ENCODE data around the gene GFRA1.

The GFRA1 gene

DNA sequence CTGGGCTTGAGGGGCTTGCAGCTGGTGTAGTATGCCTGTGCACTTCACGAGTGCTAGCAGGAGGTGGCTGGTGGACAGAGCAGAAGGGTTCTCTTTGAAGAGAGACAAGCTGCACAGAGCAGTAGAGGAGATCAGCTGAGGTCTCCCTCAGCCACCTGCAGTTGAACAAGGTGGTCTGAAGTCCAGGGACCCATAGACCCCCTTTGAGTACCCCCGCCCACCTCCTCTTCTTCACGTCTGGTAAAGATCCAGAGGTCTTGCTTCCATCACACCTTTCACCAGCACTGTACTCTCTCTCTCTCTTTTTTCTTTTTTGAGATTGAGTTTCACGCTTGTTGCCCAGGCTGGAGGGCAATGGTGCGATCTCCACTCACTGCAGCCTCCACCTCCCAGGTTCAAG is 157.2 kb downstream of the GFRA1 start:
- H3K36me3 ChIP-seq (ENCODE audit: insufficient read depth, low read length), result no peaks in the 10 kb centered on the region
- no peak overlapping the region for H3K9ac ChIP-seq (ENCODE audit: low read depth, low read length)
- H3K4me1 ChIP-seq (ENCODE audit: insufficient read depth, low read length), result peaks cover 10% of the 10 kb centered on the region; the same call in 1 of the 2 replicates
- H3K9me3 ChIP-seq (ENCODE audit: control insufficient read depth, insufficient read depth, low read length), result no peaks in the 10 kb centered on the region; the same call in 1 of the 2 replicates

DNA sequence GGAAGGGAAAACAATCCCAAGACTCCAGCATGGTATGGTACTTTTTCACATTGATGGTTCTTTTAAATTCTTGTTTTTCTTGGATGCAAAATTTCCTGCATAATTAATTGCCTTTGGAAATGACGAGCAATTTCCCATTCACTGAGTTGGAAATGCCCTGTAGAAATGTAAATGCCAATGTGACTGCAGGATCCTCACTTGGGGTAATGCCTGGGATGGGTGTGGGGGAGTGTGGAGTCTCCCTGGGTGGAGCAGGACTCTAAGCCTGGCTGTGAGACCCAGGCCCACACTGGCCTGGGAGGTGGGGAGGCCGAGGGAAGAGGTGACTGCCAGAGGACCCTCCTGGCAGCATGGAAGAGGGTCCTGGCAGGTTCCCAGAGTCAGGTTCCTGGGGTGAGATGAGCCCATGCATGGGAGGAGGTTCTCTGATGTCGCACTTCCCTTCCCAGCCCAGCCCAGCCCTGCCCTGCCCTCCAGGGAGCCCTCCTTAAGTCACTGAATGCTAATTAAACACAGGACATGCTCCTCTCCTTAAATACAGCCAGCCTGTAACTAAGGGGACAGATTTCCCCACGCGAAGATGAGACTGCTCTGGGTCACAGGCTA is 157.9 kb downstream of the GFRA1 start:
- no peaks in the 10 kb centered on the region for H3K36me3 ChIP-seq (ENCODE audit: insufficient read depth, low read length)
- peaks cover 10% of the 10 kb centered on the region; the same call in 1 of the 2 replicates for H3K4me1 ChIP-seq (ENCODE audit: insufficient read depth, low read length)
- H3K9ac ChIP-seq (ENCODE audit: low read depth, low read length), result no peak overlapping the region
- H3K9me3 ChIP-seq (ENCODE audit: control insufficient read depth, insufficient read depth, low read length), result no peaks in the 10 kb centered on the region; the same call in 1 of the 2 replicates

DNA sequence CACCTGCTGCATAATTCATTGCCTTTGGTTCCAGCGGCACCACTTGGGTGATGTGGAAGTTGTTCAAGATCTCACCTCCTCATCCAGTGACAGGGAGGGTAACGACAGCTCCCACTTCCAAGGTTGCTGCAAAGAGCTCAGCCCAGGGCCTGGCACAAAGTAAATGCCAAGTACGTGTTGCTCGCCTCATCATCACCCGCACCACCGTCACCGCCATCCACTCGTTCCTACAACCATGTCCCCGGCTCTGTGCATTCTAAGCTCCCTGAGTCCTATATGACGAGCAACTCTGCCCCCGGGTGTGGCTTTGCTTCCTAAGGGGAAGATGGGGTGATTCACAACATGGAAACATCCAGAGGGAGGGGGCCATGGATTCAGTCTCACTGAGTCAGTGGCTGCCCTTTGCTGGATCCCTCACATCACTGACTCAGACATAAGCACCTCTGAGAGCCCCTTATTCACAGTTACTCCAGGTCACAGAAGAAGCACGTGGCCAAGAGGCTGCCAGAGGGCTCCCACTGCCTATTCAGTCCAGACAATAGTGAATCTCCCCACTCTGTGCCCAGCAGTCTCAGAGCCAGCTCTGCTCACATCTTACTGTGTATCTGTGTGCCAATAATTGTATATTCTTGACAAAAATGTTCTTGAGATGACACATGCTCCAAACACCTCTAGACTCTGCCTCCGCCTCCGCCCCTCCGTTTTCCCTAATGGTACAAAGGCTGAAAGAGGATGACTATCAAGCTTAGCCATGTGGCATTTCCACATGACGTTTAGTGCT is 159.1 kb downstream of the GFRA1 start:
- Histone ChIP-seq H3K9me3 (ENCODE audit: control insufficient read depth, insufficient read depth, low read length) (no peaks in the 10 kb centered on the region; the same call in 1 of the 2 replicates), H3K4me1 (ENCODE audit: insufficient read depth, low read length) (peaks cover 10% of the 10 kb centered on the region; the same call in 1 of the 2 replicates), H3K9ac (ENCODE audit: low read depth, low read length) (no peak overlapping the region), H3K36me3 (ENCODE audit: insufficient read depth, low read length) (no peaks in the 10 kb centered on the region)

GRCh38 chr10:116112232-116113231 is 160.5 kb downstream of the GFRA1 start:
- Histone ChIP-seq H3K4me1 (ENCODE audit: insufficient read depth, low read length) (peaks cover 10% of the 10 kb centered on the region; the same call in 1 of the 2 replicates), H3K36me3 (ENCODE audit: insufficient read depth, low read length) (no peaks in the 10 kb centered on the region), H3K9me3 (ENCODE audit: control insufficient read depth, insufficient read depth, low read length) (no peaks in the 10 kb centered on the region; the same call in 1 of the 2 replicates), H3K9ac (ENCODE audit: low read depth, low read length) (no peak overlapping the region)

- Histone ChIP-seq H3K9ac (ENCODE audit: low read depth, low read length) (no peak overlapping the region), H3K4me1 (ENCODE audit: insufficient read depth, low read length) (peaks cover 10% of the 10 kb centered on the region; the same call in 1 of the 2 replicates), H3K9me3 (ENCODE audit: control insufficient read depth, insufficient read depth, low read length) (no peaks in the 10 kb centered on the region; the same call in 1 of the 2 replicates), H3K36me3 (ENCODE audit: insufficient read depth, low read length) (no peaks in the 10 kb centered on the region)
Observed at GRCh38 chr10:116111483-116112095, 161.4 kb downstream of the GFRA1 start.

DNA sequence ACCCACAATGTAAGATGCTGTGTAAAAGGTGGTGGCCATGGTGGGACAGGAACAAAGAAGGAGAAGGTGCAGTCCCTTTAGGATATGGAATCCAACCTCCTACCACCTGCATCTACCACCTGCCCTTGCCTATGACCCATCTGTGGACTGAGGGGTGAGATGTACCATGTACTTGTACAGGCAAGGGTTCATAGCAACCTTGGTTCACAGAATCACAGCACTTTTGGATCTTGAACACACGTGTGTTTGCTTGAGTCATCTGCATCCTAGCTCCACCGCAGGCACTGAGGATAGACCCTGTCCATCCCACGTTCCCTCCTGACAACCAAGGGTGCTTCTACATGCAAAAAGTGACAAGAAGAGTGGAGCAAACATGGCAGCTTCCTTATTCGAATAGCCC is 162.3 kb downstream of the GFRA1 start:
- H3K36me3 ChIP-seq (ENCODE audit: insufficient read depth, low read length), result no peaks in the 10 kb centered on the region
- peaks cover 9% of the 10 kb centered on the region; the same call in 1 of the 2 replicates for H3K4me1 ChIP-seq (ENCODE audit: insufficient read depth, low read length)
- no peak overlapping the region for H3K9ac ChIP-seq (ENCODE audit: low read depth, low read length)
- H3K9me3 ChIP-seq (ENCODE audit: control insufficient read depth, insufficient read depth, low read length), result no peaks in the 10 kb centered on the region; the same call in 1 of the 2 replicates

DNA sequence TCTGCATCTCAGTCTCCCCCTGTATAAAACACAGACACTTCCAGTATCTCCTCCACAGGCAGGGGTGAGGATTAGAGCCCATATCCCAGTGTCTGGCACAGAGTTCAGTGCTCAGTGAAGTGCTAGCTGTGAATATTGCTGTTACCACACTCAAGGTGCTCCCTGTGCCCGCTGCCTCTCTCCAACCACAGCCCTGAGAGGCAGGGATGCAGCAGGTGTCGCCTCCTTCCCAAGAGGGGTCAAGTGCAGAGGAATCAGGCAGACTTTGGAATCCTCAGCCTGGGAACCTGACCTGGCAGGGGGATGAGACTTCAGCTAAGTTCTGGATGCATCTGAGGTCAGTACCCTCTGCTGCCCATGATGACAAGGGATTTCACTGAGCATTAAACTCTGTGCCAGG is 163.1 kb downstream of the GFRA1 start:
- peaks cover 1% of the 10 kb centered on the region; the same call in 1 of the 2 replicates for H3K4me1 ChIP-seq (ENCODE audit: insufficient read depth, low read length)
- no peaks in the 10 kb centered on the region for H3K36me3 ChIP-seq (ENCODE audit: insufficient read depth, low read length)
- no peak overlapping the region for H3K9ac ChIP-seq (ENCODE audit: low read depth, low read length)
- no peaks in the 10 kb centered on the region; the same call in 1 of the 2 replicates for H3K9me3 ChIP-seq (ENCODE audit: control insufficient read depth, insufficient read depth, low read length)

DNA sequence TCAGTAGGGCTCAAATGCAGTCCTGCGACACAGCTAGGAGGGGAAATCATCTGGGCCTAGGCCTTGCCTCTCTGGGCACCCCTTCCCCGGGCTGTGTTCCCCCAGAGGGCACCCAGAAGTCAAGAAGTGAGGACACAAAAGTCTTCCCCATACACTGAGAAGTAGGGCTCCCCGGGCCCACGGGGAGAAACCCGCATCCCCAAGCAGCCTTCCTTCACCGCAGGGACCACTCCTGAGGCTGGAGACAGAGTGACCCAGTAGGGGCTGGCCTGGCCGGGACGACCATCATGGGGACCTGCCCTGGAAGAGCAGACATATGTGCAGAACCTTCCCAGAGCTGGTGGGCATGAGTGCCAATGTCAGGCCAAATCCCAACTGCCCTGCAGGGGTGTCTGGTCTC is 163.5 kb downstream of the GFRA1 start:
- H3K36me3 ChIP-seq (ENCODE audit: insufficient read depth, low read length), result no peaks in the 10 kb centered on the region
- H3K9me3 ChIP-seq (ENCODE audit: control insufficient read depth, insufficient read depth, low read length), result no peaks in the 10 kb centered on the region; the same call in 1 of the 2 replicates
- no peak overlapping the region for H3K9ac ChIP-seq (ENCODE audit: low read depth, low read length)
- H3K4me1 ChIP-seq (ENCODE audit: insufficient read depth, low read length), result no peaks in the 10 kb centered on the region

GRCh38 chr10:116108095-116108494 is 164.9 kb downstream of the GFRA1 start:
- Histone ChIP-seq H3K4me1 (ENCODE audit: insufficient read depth, low read length) (no peaks in the 10 kb centered on the region), H3K9me3 (ENCODE audit: control insufficient read depth, insufficient read depth, low read length) (no peaks in the 10 kb centered on the region; the same call in 1 of the 2 replicates), H3K9ac (ENCODE audit: low read depth, low read length) (no peak overlapping the region), H3K36me3 (ENCODE audit: insufficient read depth, low read length) (no peaks in the 10 kb centered on the region)

GRCh38 chr10:116106611-116107010 is 166.4 kb downstream of the GFRA1 start:
- Histone ChIP-seq H3K9me3 (ENCODE audit: control insufficient read depth, insufficient read depth, low read length) (no peaks in the 10 kb centered on the region), H3K9ac (ENCODE audit: low read depth, low read length) (no peak overlapping the region), H3K4me1 (ENCODE audit: insufficient read depth, low read length) (no peaks in the 10 kb centered on the region), H3K36me3 (ENCODE audit: insufficient read depth, low read length) (no peaks in the 10 kb centered on the region; the same call in 1 of the 2 replicates)

DNA sequence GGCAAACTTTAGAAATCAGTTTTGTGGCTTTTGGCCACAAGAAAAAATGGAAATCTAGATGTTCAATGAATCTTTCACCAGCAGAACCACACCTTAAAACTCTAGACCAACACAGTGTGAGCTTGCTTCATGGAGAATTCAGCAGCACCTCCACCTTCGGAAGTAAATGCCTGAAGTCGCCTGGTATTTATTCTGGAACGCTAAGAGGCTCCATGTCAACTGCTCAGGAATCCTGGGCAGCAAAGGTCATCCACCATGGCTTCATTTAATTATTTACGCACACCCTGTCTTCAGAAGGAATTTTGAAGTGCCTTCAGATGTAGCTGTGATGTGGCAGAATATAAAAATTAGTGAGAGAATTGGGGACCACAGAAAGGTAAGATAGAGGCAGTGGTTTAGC is 167.7 kb downstream of the GFRA1 start:
- H3K9ac ChIP-seq (ENCODE audit: low read depth, low read length), result no peak overlapping the region
- H3K36me3 ChIP-seq (ENCODE audit: insufficient read depth, low read length), result no peaks in the 10 kb centered on the region; the same call in 1 of the 2 replicates
- no peaks in the 10 kb centered on the region for H3K9me3 ChIP-seq (ENCODE audit: control insufficient read depth, insufficient read depth, low read length)
- H3K4me1 ChIP-seq (ENCODE audit: insufficient read depth, low read length), result no peaks in the 10 kb centered on the region

GRCh38 chr10:116104210-116104932 is 168.6 kb downstream of the GFRA1 start:
- Histone ChIP-seq H3K9me3 (ENCODE audit: control insufficient read depth, insufficient read depth, low read length) (no peaks in the 10 kb centered on the region), H3K36me3 (ENCODE audit: insufficient read depth, low read length) (no peaks in the 10 kb centered on the region; the same call in 1 of the 2 replicates), H3K9ac (ENCODE audit: low read depth, low read length) (no peak overlapping the region), H3K4me1 (ENCODE audit: insufficient read depth, low read length) (no peaks in the 10 kb centered on the region)

DNA sequence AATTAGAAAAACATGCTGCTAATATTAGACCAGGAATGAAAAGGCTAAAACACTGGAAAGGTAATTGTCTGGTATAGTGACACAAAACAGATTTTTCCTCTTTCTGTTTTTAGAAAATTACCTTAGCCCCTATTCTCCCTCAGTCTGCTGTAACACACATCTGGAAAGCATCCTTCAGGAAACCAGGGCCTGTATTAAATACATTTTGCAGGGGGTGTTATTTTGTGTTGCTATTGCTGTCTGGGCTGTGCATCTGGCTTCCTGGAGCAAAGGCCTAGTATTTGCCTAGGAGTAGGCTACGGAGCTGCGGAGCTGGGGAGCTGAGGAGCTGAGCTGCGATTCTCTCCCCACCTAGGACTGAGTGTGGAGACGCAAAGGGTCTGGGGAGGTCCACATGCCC is 169.3 kb downstream of the GFRA1 start:
- Histone ChIP-seq H3K9ac (ENCODE audit: low read depth, low read length) (no peak overlapping the region), H3K4me1 (ENCODE audit: insufficient read depth, low read length) (no peaks in the 10 kb centered on the region), H3K9me3 (ENCODE audit: control insufficient read depth, insufficient read depth, low read length) (no peaks in the 10 kb centered on the region), H3K36me3 (ENCODE audit: insufficient read depth, low read length) (no peaks in the 10 kb centered on the region; the same call in 1 of the 2 replicates)

All from ES-I3 (cell line).